PFSK-1 (cell line): ENCODE data around the gene NOBOX.

Source experiments
- FOXP2 ChIP-seq: optimal IDR thresholded peaks from 2 replicates; pipeline ENCODE3; 2011; ENCODE audit warnings: borderline replicate concordance, control low read depth, inconsistent platforms; ENCODE audit not compliant: insufficient read depth; ENCODE audit errors: extremely low read length, extremely low read depth
- POLR2AphosphoS5 ChIP-seq: IDR thresholded peaks from 2 replicates; pipeline ENCODE4 v1.6.1; 2012; ENCODE audit warnings: low read depth, mild to moderate bottlenecking, control low read depth, low read length, moderate library complexity
- REST ChIP-seq, 2 experiments: IDR thresholded peaks; 2 replicates each; pipeline versions ENCODE4 v1.6.1 to v1.8.0; 2011 to 2012; ENCODE audit warnings: low read depth in 2 of 2, low read length in 2 of 2, control low read depth in 1 of 2, inconsistent platforms in 1 of 2, mild to moderate bottlenecking in 1 of 2, moderate library complexity in 1 of 2; ENCODE audit not compliant: insufficient read depth in 1 of 2
- SIN3A ChIP-seq: IDR thresholded peaks from 2 replicates; pipeline ENCODE4 v1.6.1; 2012; ENCODE audit warnings: mild to moderate bottlenecking, low read length, moderate library complexity, borderline replicate concordance; ENCODE audit not compliant: insufficient read depth
- TAF1 ChIP-seq: IDR thresholded peaks from 2 replicates; pipeline ENCODE4 v1.6.1; 2012; ENCODE audit warnings: low read length, control low read depth, borderline replicate concordance; ENCODE audit not compliant: insufficient read depth

The NOBOX gene

GRCh38 chr7:144403102-144403501, 391 bp downstream of the NOBOX start:
- no peak for TF ChIP-seq POLR2AphosphoS5
- no peak for TF ChIP-seq SIN3A
- TF ChIP-seq FOXP2: no peak
- TF ChIP-seq TAF1: no peak
- no peak for TF ChIP-seq REST (IDR thresholded peaks at IDR 0.05; ENCODE audit: insufficient read depth in 1 of 2, low read depth in 2 of 2, low read length in 2 of 2)

- TF ChIP-seq TAF1 (no peak), SIN3A (no peak), REST (IDR thresholded peaks at IDR 0.05; ENCODE audit: insufficient read depth in 1 of 2, low read depth in 2 of 2, low read length in 2 of 2) (no peak), POLR2AphosphoS5 (no peak), FOXP2 (no peak)
Measured at GRCh38 chr7:144401490-144401889, 2.0 kb downstream of the NOBOX start.

GRCh38 chr7:144399946-144400345, 3.5 kb downstream of the NOBOX start:
- TF ChIP-seq FOXP2: no peak
- no peak for TF ChIP-seq SIN3A
- TF ChIP-seq TAF1: no peak
- TF ChIP-seq POLR2AphosphoS5: no peak

GRCh38 chr7:144398911-144399310, 4.6 kb downstream of the NOBOX start:
- no peak for TF ChIP-seq TAF1
- TF ChIP-seq SIN3A: no peak
- TF ChIP-seq REST (IDR thresholded peaks at IDR 0.05; ENCODE audit: insufficient read depth in 1 of 2, low read depth in 2 of 2, low read length in 2 of 2): no peak
- no peak for TF ChIP-seq POLR2AphosphoS5
- no peak for TF ChIP-seq FOXP2

GRCh38 chr7:144398291-144398690, 5.2 kb downstream of the NOBOX start:
- TF ChIP-seq POLR2AphosphoS5 (no peak), REST (IDR thresholded peaks at IDR 0.05; ENCODE audit: insufficient read depth in 1 of 2, low read depth in 2 of 2, low read length in 2 of 2) (no peak), FOXP2 (no peak), TAF1 (no peak), SIN3A (no peak)
